ENCODE results near the gene TADA2B.

GRCh38 chr4:7103031-7103606 is 59.9 kb downstream of the TADA2B start:
- TF ChIP-seq EZH2phosphoT487 (IDR thresholded peaks at IDR 0.05; ENCODE audit: low read depth) (no peak), CTCF (IDR thresholded peaks at IDR 0.05; ENCODE audit: low read depth, low read length) (no peak)
